PFSK-1 (cell line): ENCODE data around the gene MKNK1.

Experiments used
- SIN3A ChIP-seq: IDR thresholded peaks from 2 replicates; pipeline ENCODE4 v1.6.1; 2012; ENCODE audit warnings: mild to moderate bottlenecking, low read length, moderate library complexity, borderline replicate concordance; ENCODE audit not compliant: insufficient read depth
- TAF1 ChIP-seq: IDR thresholded peaks from 2 replicates; pipeline ENCODE4 v1.6.1; 2012; ENCODE audit warnings: low read length, control low read depth, borderline replicate concordance; ENCODE audit not compliant: insufficient read depth

DNA sequence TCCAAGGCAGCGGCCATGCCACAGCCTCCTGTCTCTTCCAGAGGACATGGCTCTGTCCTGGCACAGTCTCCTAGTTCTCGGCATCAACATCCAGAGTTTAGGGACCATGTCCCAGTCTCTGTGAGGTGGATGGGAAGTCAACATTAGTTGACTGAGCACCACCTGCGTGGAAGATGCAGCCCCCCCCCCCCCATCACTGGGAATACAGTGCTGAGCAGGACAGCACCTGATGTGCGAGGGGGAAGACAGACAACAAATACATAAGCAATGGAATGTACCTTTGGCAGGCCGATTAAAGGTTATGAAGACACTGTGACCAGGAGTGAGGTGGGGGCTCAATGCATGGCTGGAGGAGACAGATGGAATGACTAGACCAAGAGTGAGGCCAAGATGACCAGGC, 79.2 kb downstream of the MKNK1 start:
- TF ChIP-seq TAF1 (no peak), SIN3A (no peak)
